ENCODE data around the gene IQCF6.

- no peak for TF ChIP-seq CTCF (IDR thresholded peaks at IDR 0.05)
- TF ChIP-seq POLR2A (IDR thresholded peaks at IDR 0.05) = no peak
These were observed 29.9 kb upstream of the IQCF6 start for GRCh38 chr3:51808934-51809333.

Data from prostate gland (tissue), 2 donors.